H9 (cell line): ENCODE data around the gene AFF2. TPM values are rescaled to one million over a fixed set of nuclear protein-coding genes. Genes with fewer than 3 reads are reported as not detected.

Source experiments
- DNase-seq: peaks from one replicate; pipeline ENCODE4 v3.0.0-alpha.2; 2017
- H2AFZ ChIP-seq: one replicate; pipeline ENCODE4 v1.6.1; 2013; ENCODE audit warnings: mild to moderate bottlenecking, low read length, control low read depth, moderate library complexity
- H2AK5ac ChIP-seq: 2 replicates; pipeline ENCODE4 v1.6.1; 2013; ENCODE audit warnings: low read length, control low read depth, mixed read lengths; ENCODE audit not compliant: insufficient read length
- H2BK120ac ChIP-seq: one replicate; pipeline ENCODE4 v1.6.1; 2013; ENCODE audit warnings: low read depth, mild to moderate bottlenecking, low read length, control low read depth, inconsistent platforms; ENCODE audit not compliant: poor library complexity, severe bottlenecking
- H2BK12ac ChIP-seq: 2 replicates; pipeline ENCODE4 v1.6.1; 2013; ENCODE audit warnings: low read length, control low read depth, mixed read lengths, low read depth; ENCODE audit not compliant: insufficient read length
- H2BK15ac ChIP-seq: 2 replicates; pipeline ENCODE4 v1.6.1; 2013; ENCODE audit warnings: low read depth, low read length, control low read depth
- H2BK20ac ChIP-seq: one replicate; pipeline ENCODE4 v1.6.1; 2013; ENCODE audit warnings: low read depth, mild to moderate bottlenecking, low read length, control low read depth, inconsistent platforms; ENCODE audit not compliant: poor library complexity, severe bottlenecking
- H2BK5ac ChIP-seq: 2 replicates; pipeline ENCODE4 v1.6.1; 2013; ENCODE audit warnings: low read length, control low read depth, mixed read lengths; ENCODE audit not compliant: insufficient read length
- H3K14ac ChIP-seq: 2 replicates; pipeline ENCODE4 v1.6.1; 2013; ENCODE audit warnings: low read length, control low read depth; ENCODE audit not compliant: insufficient read depth
- H3K18ac ChIP-seq: 2 replicates; pipeline ENCODE4 v1.6.1; 2013; ENCODE audit warnings: low read depth, mild to moderate bottlenecking, mixed read lengths, low read length, control low read depth; ENCODE audit not compliant: insufficient read length
- H3K23ac ChIP-seq: 2 replicates; pipeline ENCODE4 v1.6.1; 2013; ENCODE audit warnings: low read length, control low read depth, mixed read lengths, low read depth; ENCODE audit not compliant: insufficient read length
- H3K23me2 ChIP-seq: 2 replicates; pipeline ENCODE4 v1.6.1; 2013; ENCODE audit warnings: low read depth, mild to moderate bottlenecking, mixed read lengths, low read length, control low read depth; ENCODE audit not compliant: insufficient read length, poor library complexity, severe bottlenecking
- H3K27ac ChIP-seq: 2 replicates; pipeline ENCODE4 v1.5.1; 2013; ENCODE audit warnings: low read length, control low read depth, mixed read lengths, low read depth; ENCODE audit not compliant: insufficient read length
- H3K27me3 ChIP-seq: 2 replicates; pipeline ENCODE4 v1.6.1; 2013; ENCODE audit warnings: low read length, control low read depth, inconsistent platforms; ENCODE audit not compliant: insufficient read depth
- H3K4ac ChIP-seq: 2 replicates; pipeline ENCODE4 v1.6.1; 2013; ENCODE audit warnings: low read depth, mild to moderate bottlenecking, control low read depth, inconsistent platforms, low read length, moderate library complexity
- H3K4me1 ChIP-seq: 2 replicates; pipeline ENCODE4 v1.6.1; 2013; ENCODE audit warnings: low read length, control low read depth, inconsistent platforms; ENCODE audit not compliant: insufficient read depth
- H3K4me2 ChIP-seq: 2 replicates; pipeline ENCODE4 v1.6.1; 2013; ENCODE audit warnings: low read length, control low read depth, mixed read lengths; ENCODE audit not compliant: insufficient read length, insufficient read depth
- H3K56ac ChIP-seq: 2 replicates; pipeline ENCODE4 v1.6.1; 2013; ENCODE audit warnings: low read depth, mild to moderate bottlenecking, mixed read lengths, low read length, control low read depth; ENCODE audit not compliant: insufficient read length
- H3K79me1 ChIP-seq: 2 replicates; pipeline ENCODE4 v1.6.1; 2013; ENCODE audit warnings: low read depth, mild to moderate bottlenecking, moderate library complexity, low read length, control low read depth, inconsistent platforms; ENCODE audit not compliant: insufficient read depth, poor library complexity, severe bottlenecking
- H3K79me2 ChIP-seq: 2 replicates; pipeline ENCODE4 v1.6.1; 2013; ENCODE audit warnings: low read length, control low read depth, inconsistent platforms; ENCODE audit not compliant: insufficient read depth
- H3K9ac ChIP-seq: 2 replicates; pipeline ENCODE4 v1.6.1; 2013; ENCODE audit warnings: low read length, control low read depth, mixed read lengths; ENCODE audit not compliant: insufficient read length; ENCODE audit errors: extremely low read depth
- H3K9me3 ChIP-seq: one replicate; pipeline ENCODE4 v1.6.1; 2013; ENCODE audit warnings: low read depth, low read length, inconsistent platforms; ENCODE audit not compliant: control insufficient read depth
- H3T11ph ChIP-seq: one replicate; pipeline ENCODE4 v1.6.1; 2013; ENCODE audit warnings: mild to moderate bottlenecking, low read length, control low read depth, inconsistent platforms
- H4K20me1 ChIP-seq: one replicate; pipeline ENCODE4 v1.6.1; 2013; ENCODE audit not compliant: control insufficient read depth, insufficient read length, insufficient read depth
- H4K5ac ChIP-seq: 2 replicates; pipeline ENCODE4 v1.6.1; 2013; ENCODE audit warnings: low read depth, mild to moderate bottlenecking, mixed read lengths, low read length, control low read depth; ENCODE audit not compliant: insufficient read length
- H4K8ac ChIP-seq: replicated peaks from 2 replicates; pipeline ENCODE4 v1.6.1; 2013; ENCODE audit warnings: low read length, control low read depth, mixed read lengths, low read depth; ENCODE audit not compliant: insufficient read length
- H4K91ac ChIP-seq: 2 replicates; pipeline ENCODE4 v1.6.1; 2013; ENCODE audit warnings: low read depth, mild to moderate bottlenecking, moderate library complexity, mixed read lengths, low read length, control low read depth; ENCODE audit not compliant: insufficient read length
- H3K27ac Mint-ChIP-seq, 3 experiments: 2 replicates in 2 of 3; 3 replicates in 1 of 3; pipeline ENCODE4 v1.8.0; 2020 to 2021; ENCODE audit warnings: mixed read lengths in 3 of 3, mild to moderate bottlenecking in 1 of 3, moderate library complexity in 1 of 3
- H3K27me3 Mint-ChIP-seq: 2 replicates; pipeline ENCODE4 v1.8.0; 2021; ENCODE audit warnings: low read depth, mild to moderate bottlenecking, moderate library complexity, mixed read lengths
- H3K36me3 Mint-ChIP-seq, 3 experiments: 2 replicates in 2 of 3; 3 replicates in 1 of 3; pipeline ENCODE4 v1.8.0; 2020 to 2021; ENCODE audit warnings: low read depth in 3 of 3, mixed read lengths in 3 of 3; ENCODE audit not compliant: insufficient read depth in 1 of 3
- H3K4me1 Mint-ChIP-seq, 2 experiments: 2 replicates each; pipeline ENCODE4 v1.8.0; 2020; ENCODE audit warnings: mixed read lengths in 2 of 2
- H3K4me3 Mint-ChIP-seq, 2 experiments: 2 replicates in 1 of 2; 3 replicates in 1 of 2; pipeline ENCODE4 v1.8.0; 2020 to 2021; ENCODE audit warnings: mild to moderate bottlenecking in 2 of 2, mixed read lengths in 2 of 2, moderate library complexity in 1 of 2
- H3K9me3 Mint-ChIP-seq, 2 experiments: 2 replicates in 1 of 2; 3 replicates in 1 of 2; pipeline ENCODE4 v1.8.0; 2020; ENCODE audit warnings: mild to moderate bottlenecking in 2 of 2, mixed read lengths in 2 of 2, moderate library complexity in 1 of 2
- total RNA-seq: library from RNA; stranded (reverse); gene quantifications from 2 replicates; pipeline ENCODE4 v1.2.1, GENCODE V29; 2021
- TF ChIP-seq, protein P1 (sequence below): fragments of 200-600 bp; sonication (generic); conservative IDR thresholded peaks from 3 replicates; pipeline ENCODE4 v1.8.0; 2021; ENCODE audit warnings: antibody characterized with exemption, mild to moderate bottlenecking

Gene AFF2
- total RNA-seq, 1 experiment from 2014 or later = 14.6 TPM

DNA sequence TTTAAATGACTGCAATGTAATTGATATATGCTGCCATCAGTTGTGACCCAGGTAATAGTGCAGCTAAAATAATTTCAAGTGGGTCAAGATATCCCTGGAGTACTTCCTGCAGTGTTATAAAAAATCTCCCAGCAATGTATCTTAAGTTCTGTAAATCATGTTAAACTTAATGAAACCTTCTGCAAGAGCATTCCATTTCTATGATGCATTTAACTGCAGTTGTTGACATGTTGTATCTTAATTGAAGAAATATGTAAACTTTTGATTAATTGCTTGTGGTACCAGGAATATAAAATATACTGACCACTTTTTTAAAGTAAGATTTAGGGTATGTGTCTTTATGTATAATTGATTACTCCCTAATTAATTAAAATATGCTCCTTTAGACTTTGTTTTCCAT lies 213.6 kb downstream of the AFF2 start:
- Histone ChIP-seq H4K20me1 (no peaks in the 10 kb centered on the region), H4K8ac (no peak overlapping the region), H2AK5ac (no peak overlapping the region), H3K23me2 (no peaks in the 10 kb centered on the region), H3K4ac (no peak overlapping the region), H3K79me1 (no peaks in the 10 kb centered on the region), H4K5ac (no peak overlapping the region), H3K9me3 (peaks cover 39% of the 10 kb centered on the region), H3K9ac (no peak overlapping the region), H3K18ac (no peak overlapping the region), H2BK12ac (no peak overlapping the region), H2BK20ac (no peak overlapping the region), H3K27me3 (no peaks in the 10 kb centered on the region), H2BK15ac (no peak overlapping the region), H2BK120ac (no peak overlapping the region), H3K56ac (no peak overlapping the region), H3K4me1 (no peaks in the 10 kb centered on the region), H4K91ac (no peak overlapping the region), H3T11ph (no peak overlapping the region), H2AFZ (no peak overlapping the region), H2BK5ac (no peak overlapping the region), H3K14ac (no peak overlapping the region), H3K27ac (no peak overlapping the region), H3K23ac (no peak overlapping the region), H3K79me2 (no peaks in the 10 kb centered on the region), H3K4me2 (no peak overlapping the region)
- no peaks in the 10 kb centered on the region for H3K4me1 Mint-ChIP-seq
- H3K9me3 Mint-ChIP-seq = peaks cover 46 to 50% of the 10 kb centered on the region in 2 experiments
- H3K27me3 Mint-ChIP-seq = no peaks in the 10 kb centered on the region
- DNase-seq = no peak
- H3K36me3 Mint-ChIP-seq = peaks cover 0 to 2% (median 0%) of the 10 kb centered on the region in 3 experiments; a peak in 1 of 7 replicates
- H3K27ac Mint-ChIP-seq = no peak overlapping the region
- TF ChIP-seq, protein P1, sequence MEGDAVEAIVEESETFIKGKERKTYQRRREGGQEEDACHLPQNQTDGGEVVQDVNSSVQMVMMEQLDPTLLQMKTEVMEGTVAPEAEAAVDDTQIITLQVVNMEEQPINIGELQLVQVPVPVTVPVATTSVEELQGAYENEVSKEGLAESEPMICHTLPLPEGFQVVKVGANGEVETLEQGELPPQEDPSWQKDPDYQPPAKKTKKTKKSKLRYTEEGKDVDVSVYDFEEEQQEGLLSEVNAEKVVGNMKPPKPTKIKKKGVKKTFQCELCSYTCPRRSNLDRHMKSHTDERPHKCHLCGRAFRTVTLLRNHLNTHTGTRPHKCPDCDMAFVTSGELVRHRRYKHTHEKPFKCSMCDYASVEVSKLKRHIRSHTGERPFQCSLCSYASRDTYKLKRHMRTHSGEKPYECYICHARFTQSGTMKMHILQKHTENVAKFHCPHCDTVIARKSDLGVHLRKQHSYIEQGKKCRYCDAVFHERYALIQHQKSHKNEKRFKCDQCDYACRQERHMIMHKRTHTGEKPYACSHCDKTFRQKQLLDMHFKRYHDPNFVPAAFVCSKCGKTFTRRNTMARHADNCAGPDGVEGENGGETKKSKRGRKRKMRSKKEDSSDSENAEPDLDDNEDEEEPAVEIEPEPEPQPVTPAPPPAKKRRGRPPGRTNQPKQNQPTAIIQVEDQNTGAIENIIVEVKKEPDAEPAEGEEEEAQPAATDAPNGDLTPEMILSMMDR = no peak
- no peak overlapping the region for H3K4me3 Mint-ChIP-seq
